HG03097 (cell line): Measurements from ENCODE around the gene INPP5J.
"Not testable (repeated sequence)": the region's sequence is repeated elsewhere in the genome, so short reads cannot be mapped to it uniquely, and the experiment has no call there.

Experiments
- ATAC-seq: cut with Tn5 transposase; IDR thresholded peaks from one replicate; pipeline ENCODE4 v1.9.1; 2021; ENCODE audit not compliant: unreplicated experiment, low FRiP score

Gene INPP5J

GRCh38 chr22:31100762-31101525, 21.8 kb upstream of the INPP5J start:
- no peak for ATAC-seq

GRCh38 chr22:31102441-31103081, 20.2 kb upstream of the INPP5J start:
- ATAC-seq: no peak

GRCh38 chr22:31103111-31103510, 19.7 kb upstream of the INPP5J start:
- no peak for ATAC-seq

GRCh38 chr22:31103899-31104694, 18.7 kb upstream of the INPP5J start:
- ATAC-seq: no peak

GRCh38 chr22:31104869-31105268, 17.9 kb upstream of the INPP5J start:
- ATAC-seq: no peak

GRCh38 chr22:31105282-31105929, 17.4 kb upstream of the INPP5J start:
- no peak for ATAC-seq

- no peak for ATAC-seq
Measured at GRCh38 chr22:31106001-31106571, 16.7 kb upstream of the INPP5J start.

GRCh38 chr22:31106731-31107177, 16.0 kb upstream of the INPP5J start:
- ATAC-seq: no peak

- peak; percentile 86 for ATAC-seq
Measured at GRCh38 chr22:31107178-31107893, 15.4 kb upstream of the INPP5J start, which contains the start of gene SELENOM. Gene SELENOM, minus strand, starts transcription at chr22:31107568. Its CDS starts 63 bp downstream, at chr22:31107505.

GRCh38 chr22:31107894-31108218, 14.9 kb upstream of the INPP5J start:
- ATAC-seq: peak; percentile 18

GRCh38 chr22:31112547-31113091, 10.1 kb upstream of the INPP5J start:
- not testable (repeated sequence) for ATAC-seq

- no peak for ATAC-seq
Measured at GRCh38 chr22:31118046-31118820, 4.5 kb upstream of the INPP5J start.

GRCh38 chr22:31119026-31119717, 3.6 kb upstream of the INPP5J start:
- no peak for ATAC-seq

- no peak for ATAC-seq
Measured at GRCh38 chr22:31120230-31120629, 2.5 kb upstream of the INPP5J start.

- ATAC-seq: no peak
Measured at GRCh38 chr22:31120642-31121041, 2.1 kb upstream of the INPP5J start.

GRCh38 chr22:31121403-31121802, 1.4 kb upstream of the INPP5J start:
- ATAC-seq: no peak

GRCh38 chr22:31122196-31122531, 602 bp upstream of the INPP5J start:
- ATAC-seq: no peak

GRCh38 chr22:31123292-31123602, 481 bp downstream of the INPP5J start:
- no peak for ATAC-seq

GRCh38 chr22:31124290-31124689, 1.5 kb downstream of the INPP5J start:
- ATAC-seq: no peak
